Stimulated activated CD8-positive, alpha-beta memory T cell treated with anti-CD3 and anti-CD28 coated beads, Interleukin-7, amount 100 ng/mL, for 1 hour (primary cell): Measurements from ENCODE around the gene H2AZ1.
"Not testable (repeated sequence)": the region's sequence is repeated elsewhere in the genome, so short reads cannot be mapped to it uniquely, and the experiment has no call there.

ENCODE experiments used
- DNase-seq, 2 donors: peaks; one replicate each; pipeline ENCODE4 v3.0.0-alpha.2; 2020; ENCODE audit warnings: low read depth in 2 of 2

Gene H2AZ1

GRCh38 chr4:99949999-99950912 lies at the start of gene H2AZ1:
TSS of gene H2AZ1 (minus strand) at chr4:99950275. CDS start at chr4:99950170, 105 bp downstream.
- peak; percentile 91 to 95 for DNase-seq

- DNase-seq: no peak
Observed at GRCh38 chr4:99998062-99998867, 48.2 kb upstream of the H2AZ1 start.

- no peak for DNase-seq
Observed at GRCh38 chr4:99991741-99992140, 41.7 kb upstream of the H2AZ1 start.

GRCh38 chr4:99987681-99988080 lies 37.6 kb upstream of the H2AZ1 start:
- no peak for DNase-seq

GRCh38 chr4:99986792-99987191 lies 36.7 kb upstream of the H2AZ1 start:
- no peak for DNase-seq

- DNase-seq: no peak
Observed at GRCh38 chr4:99983289-99983943, 33.3 kb upstream of the H2AZ1 start.

GRCh38 chr4:99979872-99980271 lies 29.8 kb upstream of the H2AZ1 start:
- no peak for DNase-seq

- DNase-seq: no peak
Observed at GRCh38 chr4:99971453-99972111, 21.5 kb upstream of the H2AZ1 start.

- no peak for DNase-seq
Observed at GRCh38 chr4:99968330-99968729, 18.3 kb upstream of the H2AZ1 start.

GRCh38 chr4:99966692-99967091 lies 16.6 kb upstream of the H2AZ1 start:
- DNase-seq: no peak

- DNase-seq: no peak
Observed at GRCh38 chr4:99965674-99966350, 15.7 kb upstream of the H2AZ1 start.

- no peak for DNase-seq
Observed at GRCh38 chr4:99965173-99965572, 15.1 kb upstream of the H2AZ1 start.

- no peak for DNase-seq
Observed at GRCh38 chr4:99961711-99962110, 11.6 kb upstream of the H2AZ1 start.

- DNase-seq: no peak
Observed at GRCh38 chr4:99960648-99961047, 10.6 kb upstream of the H2AZ1 start.

- DNase-seq: not testable (repeated sequence)
Observed at GRCh38 chr4:99958207-99958606, 8.1 kb upstream of the H2AZ1 start.

GRCh38 chr4:99950913-99951254 lies 809 bp upstream of the H2AZ1 start:
- DNase-seq: no peak

GRCh38 chr4:99949034-99949998 lies 759 bp downstream of the H2AZ1 start:
- DNase-seq: peak; percentile 62 to 72

GRCh38 chr4:99947608-99948007 lies 2.5 kb downstream of the H2AZ1 start:
- no peak for DNase-seq

- no peak for DNase-seq
Observed at GRCh38 chr4:99947190-99947578, 2.9 kb downstream of the H2AZ1 start.
